Measurements from ENCODE around the gene SIGLEC7.

GRCh38 chr19:51161266-51161665 is 19.2 kb downstream of the SIGLEC7 start:
- no peak for TF ChIP-seq TAF1 (IDR thresholded peaks at IDR 0.05; ENCODE audit: borderline replicate concordance, low read depth, low read length)
- no peak for TF ChIP-seq CTCF (IDR thresholded peaks at IDR 0.05)
- no peak for TF ChIP-seq MAX (IDR thresholded peaks at IDR 0.05; ENCODE audit: low read depth)
- TF ChIP-seq FOXJ3 (CRISPR knock-in tag; IDR thresholded peaks at IDR 0.05): no peak
- TF ChIP-seq NFIC (IDR thresholded peaks at IDR 0.05; ENCODE audit: borderline replicate concordance): no peak
- no peak for TF ChIP-seq ELF1 (IDR thresholded peaks at IDR 0.05)

Measured in SK-N-SH (cell line).